GM18858 (cell line): ENCODE data around the gene INPP5A.
"Not testable (repeated sequence)": the region's sequence is repeated elsewhere in the genome, so short reads cannot be mapped to it uniquely, and the experiment has no call there.

ENCODE experiments used
- ATAC-seq: cut with Tn5 transposase; IDR thresholded peaks from one replicate; pipeline ENCODE4 v1.9.1; 2021; ENCODE audit not compliant: unreplicated experiment

INPP5A gene

GRCh38 chr10:132537684-132538001 lies at the start of gene INPP5A:
Gene INPP5A (plus strand): TSS chr10:132537787. CDS start chr10:132538097, 310 bp downstream.
- no peak for ATAC-seq

- ATAC-seq = no peak
Measured at GRCh38 chr10:132488231-132488821, 49.3 kb upstream of the INPP5A start.

- ATAC-seq = no peak
Measured at GRCh38 chr10:132489053-132489703, 48.4 kb upstream of the INPP5A start.

DNA sequence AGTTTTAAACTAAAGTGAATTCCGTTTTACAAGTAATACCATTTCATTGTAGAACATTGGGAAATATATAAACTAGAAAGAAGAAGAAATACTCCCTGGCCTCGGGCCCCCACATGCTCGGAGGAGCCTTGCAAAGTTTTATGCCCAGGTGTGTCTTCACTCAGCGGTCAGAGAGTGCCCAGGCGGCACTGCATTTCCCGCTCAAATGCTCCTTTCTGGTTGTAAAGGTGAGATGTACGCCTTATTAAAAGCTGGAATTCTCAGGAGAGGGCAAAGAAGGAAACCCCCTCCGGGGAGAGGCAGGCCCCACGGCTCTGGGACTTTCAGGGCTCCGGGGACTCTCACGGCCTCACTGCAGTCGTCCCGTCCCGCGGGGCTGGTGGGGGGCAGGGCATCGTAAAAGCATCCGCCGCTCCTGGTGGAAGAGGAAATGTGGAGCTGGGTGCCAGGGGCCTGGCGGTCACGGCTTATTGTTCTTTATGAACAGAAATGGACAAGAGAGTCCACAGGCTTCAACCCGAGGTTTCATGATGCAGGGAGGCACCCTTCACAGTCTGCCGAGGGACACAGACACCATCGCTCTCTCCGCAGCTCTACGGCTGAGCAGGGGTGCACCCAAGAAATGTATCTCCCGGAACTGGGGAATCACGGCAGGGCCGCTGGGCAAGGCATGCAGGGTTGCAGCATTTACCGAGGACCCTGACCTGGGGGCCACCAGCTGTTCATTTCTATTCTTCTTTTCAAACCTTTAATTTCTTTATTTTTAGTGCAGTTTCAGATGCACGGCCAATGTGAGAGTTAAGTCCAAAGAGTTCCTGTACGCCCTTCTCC lies 47.7 kb upstream of the INPP5A start:
- no peak for ATAC-seq

GRCh38 chr10:132491534-132491933 lies 46.1 kb upstream of the INPP5A start:
- not testable (repeated sequence) for ATAC-seq

- no peak for ATAC-seq
Measured at GRCh38 chr10:132492323-132493025, 45.1 kb upstream of the INPP5A start.

DNA sequence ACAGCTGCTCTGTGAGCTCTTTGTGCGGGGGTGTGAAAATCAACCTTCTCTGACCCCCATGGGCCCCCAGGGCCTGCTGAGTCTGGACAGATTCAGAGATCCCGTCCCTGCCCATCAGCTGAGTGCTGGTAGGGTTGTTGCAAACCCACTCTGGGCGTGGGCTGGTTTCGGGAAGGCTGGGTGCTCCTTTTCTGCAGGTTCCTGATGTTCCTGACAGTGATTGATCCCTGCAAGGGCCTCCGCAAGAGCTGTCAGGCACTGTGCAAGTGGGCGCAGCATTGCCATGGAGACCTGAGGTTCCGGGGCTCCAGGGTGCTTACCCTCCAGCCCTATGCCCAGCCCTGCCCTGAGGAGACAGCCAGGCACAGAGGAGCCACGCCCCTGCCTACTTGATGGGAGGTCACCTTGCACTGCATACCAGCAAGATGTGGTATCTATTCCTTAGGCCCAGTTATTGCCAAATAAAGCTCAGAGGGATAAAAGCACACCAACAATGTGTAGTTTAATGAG lies 44.3 kb upstream of the INPP5A start:
- ATAC-seq = no peak

GRCh38 chr10:132493756-132494290 lies 43.8 kb upstream of the INPP5A start:
- ATAC-seq = no peak

DNA sequence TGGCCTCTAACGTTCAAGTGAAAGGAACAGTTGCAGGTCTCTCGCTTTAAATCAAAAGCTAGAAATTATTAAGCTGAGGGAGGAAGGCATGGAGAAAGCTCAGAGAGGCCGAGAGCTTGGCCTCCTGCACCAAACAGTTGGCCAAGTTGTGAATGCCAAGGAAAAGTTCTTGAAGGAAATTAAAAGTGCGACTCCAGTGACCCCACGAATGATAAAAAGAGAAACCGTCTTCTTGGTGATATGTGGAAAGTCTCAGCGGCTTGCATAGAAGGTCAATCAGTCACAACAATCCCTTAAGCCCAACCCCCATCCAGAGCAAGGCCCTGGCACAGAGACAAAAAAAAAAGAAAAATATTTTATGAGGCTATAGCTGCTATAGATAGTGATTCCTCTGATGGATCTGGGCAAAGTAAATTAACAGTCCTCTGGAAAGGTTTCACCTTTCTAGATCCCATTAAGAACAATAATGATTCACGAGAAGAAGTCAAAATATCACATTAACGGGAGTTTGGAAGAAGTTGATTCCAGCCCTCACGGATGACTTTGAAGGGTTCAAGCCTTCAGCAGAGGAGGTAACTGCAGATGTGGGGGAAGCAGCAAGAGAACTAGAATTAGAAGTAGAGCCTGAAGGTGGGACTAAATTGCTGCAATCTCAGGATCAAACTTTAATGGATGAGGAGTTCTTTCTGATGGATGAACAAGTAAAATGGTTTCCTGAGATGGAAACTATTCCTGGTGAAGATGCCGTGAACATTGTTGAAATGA lies 42.5 kb upstream of the INPP5A start:
- ATAC-seq = no peak

- ATAC-seq = no peak
Measured at GRCh38 chr10:132496360-132497062, 41.1 kb upstream of the INPP5A start.

DNA sequence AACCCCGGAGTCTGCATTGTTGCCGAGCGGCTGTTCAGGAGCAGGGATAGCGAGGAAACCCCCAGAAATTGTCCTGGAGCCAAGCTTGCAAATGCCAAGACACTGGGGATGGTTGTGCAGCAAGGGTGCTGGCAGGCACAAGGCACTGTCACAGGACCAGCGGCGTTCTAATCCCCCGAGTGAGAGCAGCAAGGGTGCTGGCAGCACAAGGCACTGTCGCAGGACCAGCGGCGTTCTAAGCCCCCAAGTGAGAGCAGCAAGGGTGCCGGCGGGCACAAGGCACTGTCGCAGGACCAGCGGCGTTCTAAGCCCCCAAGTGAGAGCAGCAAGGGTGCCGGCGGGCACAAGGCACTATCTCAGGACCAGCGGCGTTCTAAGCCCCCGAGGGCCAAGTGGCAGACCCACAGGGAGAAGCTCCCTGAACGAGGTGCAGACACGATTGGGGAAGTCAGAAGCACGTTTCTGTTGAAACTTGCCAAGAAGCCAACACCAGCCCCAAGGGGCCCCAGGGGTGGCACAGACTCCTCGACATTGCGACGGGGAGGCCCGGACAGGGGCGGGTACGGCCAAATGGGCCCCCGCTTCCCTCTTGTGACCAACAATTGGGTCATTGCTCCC lies 40.4 kb upstream of the INPP5A start:
- no peak for ATAC-seq

DNA sequence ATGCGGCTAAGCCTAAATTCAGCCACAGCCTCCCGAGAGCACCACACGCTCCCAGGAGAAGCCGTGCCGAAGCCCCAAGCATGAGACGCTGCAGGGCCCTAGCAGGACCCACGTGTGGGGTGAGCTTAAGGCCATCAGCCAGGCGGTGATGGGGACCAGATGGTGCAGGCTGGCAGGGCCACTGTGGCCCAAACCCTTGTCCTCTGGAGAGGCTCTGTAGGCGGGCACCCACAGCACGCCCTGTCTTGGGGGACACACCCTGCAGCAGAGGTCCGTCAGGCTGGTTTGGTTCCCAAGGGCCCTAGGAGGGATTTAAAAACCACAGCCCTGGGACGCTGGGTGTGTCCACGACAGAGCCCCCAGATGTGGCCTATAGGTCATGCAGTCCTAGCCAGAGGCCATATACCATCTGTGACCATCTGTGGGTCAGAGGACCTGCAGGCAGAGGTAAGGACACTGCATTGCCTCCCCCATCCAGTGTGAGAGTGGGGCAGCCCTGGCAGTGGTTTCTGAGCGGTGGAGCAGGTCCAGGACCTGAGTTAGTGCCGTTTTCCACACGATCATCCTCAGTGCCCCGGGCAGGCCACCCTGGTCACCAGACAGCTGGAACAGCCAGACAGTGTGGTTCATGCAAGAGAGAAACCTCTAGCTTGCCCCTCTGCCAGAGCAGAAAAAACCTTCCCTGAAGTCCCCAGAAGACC lies 39.6 kb upstream of the INPP5A start:
- no peak for ATAC-seq

- no peak for ATAC-seq
Measured at GRCh38 chr10:132498562-132499366, 38.8 kb upstream of the INPP5A start.

DNA sequence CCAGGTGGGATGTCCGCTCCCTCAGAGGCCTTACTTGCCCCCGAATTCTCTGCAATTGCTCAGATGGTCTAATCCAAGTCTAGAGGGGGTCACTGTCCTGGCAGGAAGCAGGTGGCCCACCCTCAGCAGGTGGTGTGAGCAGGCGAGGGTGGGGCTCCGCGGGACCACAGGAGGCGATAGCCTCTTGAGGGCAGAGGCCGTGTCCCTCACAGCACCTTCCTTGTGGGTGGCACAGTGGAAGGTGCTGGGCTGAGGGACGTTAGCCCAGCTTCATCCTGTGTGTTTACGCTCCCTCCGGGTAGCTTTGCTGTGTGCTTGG lies 38.3 kb upstream of the INPP5A start:
- no peak for ATAC-seq

DNA sequence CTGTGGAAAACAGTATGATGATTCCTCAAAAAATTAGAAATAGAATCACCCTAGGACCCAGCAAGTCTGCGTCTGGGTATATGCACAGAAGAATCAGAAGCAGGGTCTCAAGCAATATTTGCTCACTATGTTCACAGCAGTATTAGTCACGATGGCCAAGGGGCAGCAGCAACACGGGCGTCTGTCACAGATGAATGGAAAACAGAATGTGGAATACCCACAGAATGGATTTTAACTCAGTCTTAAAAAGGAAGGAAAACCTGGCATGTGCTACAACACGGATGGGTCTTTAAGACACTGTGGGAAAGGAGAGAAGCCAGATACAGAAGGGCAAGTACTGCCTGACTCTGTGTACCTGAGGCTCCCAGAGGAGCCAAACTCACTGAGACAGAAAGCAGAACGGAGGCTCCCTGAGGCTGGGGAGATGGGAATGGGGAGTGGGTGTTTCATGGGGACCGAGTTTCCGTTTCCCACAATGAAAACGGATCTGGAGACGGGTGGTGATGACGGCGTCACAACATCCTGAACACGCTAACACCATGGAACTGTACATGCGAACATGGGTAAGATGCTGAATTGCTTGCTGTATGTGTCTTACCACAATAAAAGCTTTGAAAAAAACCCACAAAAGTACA lies 36.7 kb upstream of the INPP5A start:
- no peak for ATAC-seq

GRCh38 chr10:132502544-132503300 lies 34.9 kb upstream of the INPP5A start:
- ATAC-seq = no peak
